ENCODE data around the gene NFAT5. TPM values are rescaled to one million over a fixed set of nuclear protein-coding genes. Genes with fewer than 3 reads are reported as not detected.
"Not testable (repeated sequence)": the region's sequence is repeated elsewhere in the genome, so short reads cannot be mapped to it uniquely, and the experiment has no call there.

Gene NFAT5
- 100 to 1,000 TPM in 1 of 4 donors, 10 to 100 TPM in 3; 67.7 to 146 (median 80.8) TPM for total RNA-seq

DNA sequence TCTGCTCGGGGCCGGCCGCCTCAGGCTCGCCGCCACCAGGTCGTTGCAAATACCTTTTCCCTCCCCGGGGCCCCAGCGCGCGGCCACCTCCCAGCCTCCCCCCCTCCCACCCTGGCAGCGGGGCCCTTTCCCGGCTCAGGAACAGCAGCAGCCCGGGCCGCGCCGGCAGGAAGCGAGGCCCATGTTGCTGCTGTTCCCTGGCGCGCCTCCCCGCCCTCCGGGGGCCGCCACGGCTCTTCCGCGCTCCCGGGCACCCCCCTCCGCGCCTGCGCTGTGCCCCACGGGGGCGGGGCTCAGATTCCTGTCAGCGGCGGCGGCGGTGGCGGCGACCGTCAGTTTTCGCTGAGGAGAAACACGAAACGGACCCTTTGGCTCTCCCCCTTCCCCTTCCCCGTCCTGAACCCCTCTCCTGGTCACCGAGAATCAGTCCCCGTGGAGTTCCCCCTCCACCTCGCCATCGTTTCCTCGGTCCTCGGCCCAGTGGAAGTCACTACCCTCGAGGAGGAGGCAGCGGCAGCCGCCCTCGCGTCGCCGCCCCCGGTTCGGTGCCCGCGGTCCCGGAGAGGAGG lies at the start of gene NFAT5:
Gene NFAT5 (plus strand): TSS at position 296 of the 569 bp plus-strand sequence. CDS start 336 bp downstream, outside the sequence.
- H3K4me3 ChIP-seq = peak within 1 kb of the TSS; percentile 89

GRCh38 chr16:69517914-69518313 lies 47.9 kb upstream of the NFAT5 start:
- not testable (repeated sequence) for DNase-seq (ENCODE audit: low spot score in 2 of 2); H3K27me3 ChIP-seq; H3K9me3 ChIP-seq; H3K27ac ChIP-seq; H3K36me3 ChIP-seq; H3K4me3 ChIP-seq
- peaks cover 15% of the 10 kb centered on the region for H3K4me1 ChIP-seq
- WGBS = 92% methylated on average over 6 of the region's 6 CpGs

More for the DNA sequence above, at the start of gene NFAT5:
- H3K36me3 ChIP-seq = no peaks in the 10 kb centered on the region
- DNase-seq (ENCODE audit: low spot score in 2 of 2) = peak; percentile 91 to 92
- H3K4me1 ChIP-seq = peaks cover 47% of the 10 kb centered on the region
- WGBS = 0% methylated on average over 7 of the region's 60 CpGs
- H3K27me3 ChIP-seq = no peaks in the 10 kb centered on the region
- H3K27ac ChIP-seq = peak within 1 kb of the TSS; percentile 99
- TF ChIP-seq EP300 (IDR thresholded peaks at IDR 0.05) (no peak), POLR2A (IDR thresholded peaks at IDR 0.05) (peak; percentile 22 to 96), POLR2AphosphoS5 (IDR thresholded peaks at IDR 0.05) (peak in 1 of 3 donors; percentile 50)
- TF ChIP-seq, protein P1, sequence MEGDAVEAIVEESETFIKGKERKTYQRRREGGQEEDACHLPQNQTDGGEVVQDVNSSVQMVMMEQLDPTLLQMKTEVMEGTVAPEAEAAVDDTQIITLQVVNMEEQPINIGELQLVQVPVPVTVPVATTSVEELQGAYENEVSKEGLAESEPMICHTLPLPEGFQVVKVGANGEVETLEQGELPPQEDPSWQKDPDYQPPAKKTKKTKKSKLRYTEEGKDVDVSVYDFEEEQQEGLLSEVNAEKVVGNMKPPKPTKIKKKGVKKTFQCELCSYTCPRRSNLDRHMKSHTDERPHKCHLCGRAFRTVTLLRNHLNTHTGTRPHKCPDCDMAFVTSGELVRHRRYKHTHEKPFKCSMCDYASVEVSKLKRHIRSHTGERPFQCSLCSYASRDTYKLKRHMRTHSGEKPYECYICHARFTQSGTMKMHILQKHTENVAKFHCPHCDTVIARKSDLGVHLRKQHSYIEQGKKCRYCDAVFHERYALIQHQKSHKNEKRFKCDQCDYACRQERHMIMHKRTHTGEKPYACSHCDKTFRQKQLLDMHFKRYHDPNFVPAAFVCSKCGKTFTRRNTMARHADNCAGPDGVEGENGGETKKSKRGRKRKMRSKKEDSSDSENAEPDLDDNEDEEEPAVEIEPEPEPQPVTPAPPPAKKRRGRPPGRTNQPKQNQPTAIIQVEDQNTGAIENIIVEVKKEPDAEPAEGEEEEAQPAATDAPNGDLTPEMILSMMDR (IDR thresholded peaks at IDR 0.05) = no peak
- H3K9me3 ChIP-seq = no peaks in the 10 kb centered on the region

DNA sequence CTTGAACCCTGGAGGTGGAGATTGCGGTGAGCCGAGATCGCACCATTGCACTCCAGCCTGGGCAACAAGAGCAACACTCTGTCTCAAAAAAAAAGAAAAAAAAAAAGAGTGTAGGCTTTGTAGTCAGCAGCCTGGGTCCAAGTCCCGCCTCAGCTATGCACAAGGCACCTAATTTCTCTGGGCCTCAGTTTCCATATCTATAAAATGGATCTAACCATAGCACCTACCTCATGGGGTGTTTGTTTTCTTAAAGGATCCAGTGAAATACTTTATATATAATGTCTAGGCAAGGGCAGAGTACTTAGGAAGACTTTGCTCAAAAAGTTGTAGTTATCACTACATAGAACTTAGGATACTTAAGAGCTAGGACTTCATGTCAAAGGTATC lies 45.4 kb upstream of the NFAT5 start:
- WGBS = 94% methylated on average over 4 of the region's 4 CpGs

GRCh38 chr16:69520800-69521602 lies 44.8 kb upstream of the NFAT5 start:
- H3K36me3 ChIP-seq = no peaks in the 10 kb centered on the region
- DNase-seq (ENCODE audit: low spot score in 2 of 2) = no peak
- H3K27me3 ChIP-seq = no peaks in the 10 kb centered on the region
- TF ChIP-seq POLR2AphosphoS5 (IDR thresholded peaks at IDR 0.05) (no peak), POLR2A (IDR thresholded peaks at IDR 0.05) (no peak), EP300 (IDR thresholded peaks at IDR 0.05) (no peak)
- TF ChIP-seq, protein P1 (IDR thresholded peaks at IDR 0.05) = no peak
- H3K4me3 ChIP-seq = no peak overlapping the region
- H3K9me3 ChIP-seq = no peaks in the 10 kb centered on the region
- WGBS = 77% methylated on average over 3 of the region's 3 CpGs
- peaks cover 8% of the 10 kb centered on the region for H3K4me1 ChIP-seq
- H3K27ac ChIP-seq = no peak overlapping the region

More for the DNA sequence above, 45.4 kb upstream of the NFAT5 start:
- H3K9me3 ChIP-seq = no peaks in the 10 kb centered on the region
- no peak overlapping the region for H3K27ac ChIP-seq
- H3K36me3 ChIP-seq = no peaks in the 10 kb centered on the region
- H3K27me3 ChIP-seq = no peaks in the 10 kb centered on the region
- no peak for TF ChIP-seq POLR2AphosphoS5 (IDR thresholded peaks at IDR 0.05)
- TF ChIP-seq, protein P1 (IDR thresholded peaks at IDR 0.05) = no peak
- no peak for TF ChIP-seq POLR2A (IDR thresholded peaks at IDR 0.05)
- no peak for TF ChIP-seq EP300 (IDR thresholded peaks at IDR 0.05)
- H3K4me1 ChIP-seq = peaks cover 8% of the 10 kb centered on the region
- DNase-seq (ENCODE audit: low spot score in 2 of 2) = no peak
- no peak overlapping the region for H3K4me3 ChIP-seq

DNA sequence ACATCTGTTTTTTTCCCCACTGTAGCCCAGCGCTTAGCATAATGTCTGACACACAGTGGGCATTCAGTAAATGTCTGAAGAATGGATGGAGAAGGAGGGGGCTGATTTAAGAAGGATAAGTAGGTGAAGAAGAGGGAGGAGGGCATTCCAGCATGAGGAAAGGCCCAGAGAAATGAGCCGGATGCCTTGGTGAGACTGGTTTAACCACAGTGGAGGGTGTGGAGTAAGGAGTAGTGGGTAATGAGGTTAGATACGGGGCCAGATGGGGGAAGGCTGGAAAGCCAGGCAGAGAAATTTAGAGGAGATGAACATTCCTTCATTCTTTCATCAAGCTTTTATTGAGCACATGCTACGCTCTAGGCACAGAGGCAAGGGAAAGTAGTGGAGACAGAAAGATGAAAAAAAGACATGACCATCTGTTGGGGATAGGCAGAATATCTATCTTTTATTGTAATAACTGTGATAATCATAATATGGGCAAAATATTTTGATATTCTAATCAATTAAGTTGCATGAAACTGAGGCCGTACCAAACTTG lies 43.7 kb upstream of the NFAT5 start:
- Histone ChIP-seq H3K9me3 (no peaks in the 10 kb centered on the region), H3K4me1 (peaks cover 8% of the 10 kb centered on the region), H3K36me3 (no peaks in the 10 kb centered on the region), H3K4me3 (no peak overlapping the region), H3K27me3 (no peaks in the 10 kb centered on the region), H3K27ac (no peak overlapping the region)
- 83% methylated on average over 5 of the region's 5 CpGs for WGBS
- no peak for TF ChIP-seq POLR2A (IDR thresholded peaks at IDR 0.05)
- no peak for TF ChIP-seq POLR2AphosphoS5 (IDR thresholded peaks at IDR 0.05)
- no peak for TF ChIP-seq EP300 (IDR thresholded peaks at IDR 0.05)
- TF ChIP-seq, protein P1 (IDR thresholded peaks at IDR 0.05) = no peak
- DNase-seq (ENCODE audit: low spot score in 2 of 2) = no peak

Data from suprapubic skin (tissue), 4 donors.